GM12875 (cell line): ENCODE results near the gene C5orf63.

Experiments used
- H3K4me3 ChIP-seq: one replicate; pipeline ENCODE4 v1.5.1; 2011; ENCODE audit warnings: low read depth, low read length, control low read depth
- CTCF ChIP-seq: IDR thresholded peaks from 2 replicates; pipeline ENCODE4 v1.5.1; 2011; ENCODE audit warnings: low read depth, mild to moderate bottlenecking, control low read depth, inconsistent platforms, low read length, moderate library complexity, borderline replicate concordance; ENCODE audit not compliant: insufficient read depth

The C5orf63 gene

GRCh38 chr5:127097278-127097677 lies 24.0 kb upstream of the C5orf63 start:
- no peak for TF ChIP-seq CTCF

GRCh38 chr5:127096328-127096993 lies 23.2 kb upstream of the C5orf63 start:
- no peak overlapping the region for H3K4me3 ChIP-seq
- TF ChIP-seq CTCF = no peak

More at GRCh38 chr5:127097278-127097677, 24.0 kb upstream of the C5orf63 start:
- no peak overlapping the region for H3K4me3 ChIP-seq

GRCh38 chr5:127094161-127094814 lies 21.0 kb upstream of the C5orf63 start:
- TF ChIP-seq CTCF = no peak
- no peak overlapping the region for H3K4me3 ChIP-seq

- TF ChIP-seq CTCF = no peak
- no peak overlapping the region for H3K4me3 ChIP-seq
These were observed 19.4 kb upstream of the C5orf63 start for GRCh38 chr5:127092690-127093089.

GRCh38 chr5:127089191-127089590 lies 15.9 kb upstream of the C5orf63 start:
- TF ChIP-seq CTCF = no peak

GRCh38 chr5:127088251-127088650 lies 14.9 kb upstream of the C5orf63 start:
- no peak for TF ChIP-seq CTCF
- H3K4me3 ChIP-seq = no peak overlapping the region

More at GRCh38 chr5:127089191-127089590, 15.9 kb upstream of the C5orf63 start:
- no peak overlapping the region for H3K4me3 ChIP-seq

- H3K4me3 ChIP-seq = no peak overlapping the region
- no peak for TF ChIP-seq CTCF
These were observed 13.3 kb upstream of the C5orf63 start for GRCh38 chr5:127086589-127086988.
